HPDE6-E6E7 (cell line): ENCODE data around the gene CAMSAP2.
"Not testable (repeated sequence)": the region's sequence is repeated elsewhere in the genome, so short reads cannot be mapped to it uniquely, and the experiment has no call there.

Experiments
- DNase-seq: peaks from one replicate; pipeline ENCODE4 v3.0.0; 2011; ENCODE audit warnings: missing footprints; ENCODE audit errors: extremely low spot score

CAMSAP2 gene

DNA sequence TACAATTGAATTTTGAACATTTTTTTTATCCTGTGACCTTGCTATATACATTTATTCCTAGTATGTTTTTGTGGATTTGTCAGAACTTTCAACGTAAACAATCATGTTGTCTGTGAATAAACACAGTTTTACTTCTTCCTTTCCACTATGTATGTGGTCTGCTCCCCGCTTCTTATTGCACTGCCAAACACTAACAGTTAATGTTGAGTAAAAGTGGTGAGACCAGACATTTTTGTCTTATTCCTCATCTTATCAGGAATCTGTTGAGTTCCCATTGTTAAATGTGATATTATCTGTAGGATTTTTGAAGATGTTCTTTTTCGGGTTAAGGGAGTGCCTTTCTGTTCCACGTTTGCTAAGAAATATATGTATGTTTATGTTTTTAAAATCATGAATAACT, 45.9 kb downstream of the CAMSAP2 start:
- no peak for DNase-seq

DNA sequence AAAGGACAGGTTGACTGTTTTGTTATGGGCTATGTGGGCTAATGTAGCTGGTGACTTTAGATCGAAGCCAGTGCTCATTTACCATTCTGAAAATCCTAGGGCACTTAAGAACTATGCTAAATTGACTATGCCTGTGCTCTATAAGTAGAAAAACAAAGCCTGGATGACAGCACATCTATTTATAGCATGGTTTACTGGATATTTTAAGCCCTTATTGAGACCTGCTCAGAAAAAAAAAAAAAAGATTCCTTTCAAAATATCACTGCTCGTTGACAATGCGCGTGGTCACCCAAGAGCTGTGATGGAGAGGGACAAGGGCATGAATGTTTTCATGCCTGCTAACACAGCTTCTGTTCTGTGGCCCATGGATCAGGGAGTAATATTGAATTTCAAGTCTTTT, 48.1 kb downstream of the CAMSAP2 start:
- DNase-seq, result no peak

DNA sequence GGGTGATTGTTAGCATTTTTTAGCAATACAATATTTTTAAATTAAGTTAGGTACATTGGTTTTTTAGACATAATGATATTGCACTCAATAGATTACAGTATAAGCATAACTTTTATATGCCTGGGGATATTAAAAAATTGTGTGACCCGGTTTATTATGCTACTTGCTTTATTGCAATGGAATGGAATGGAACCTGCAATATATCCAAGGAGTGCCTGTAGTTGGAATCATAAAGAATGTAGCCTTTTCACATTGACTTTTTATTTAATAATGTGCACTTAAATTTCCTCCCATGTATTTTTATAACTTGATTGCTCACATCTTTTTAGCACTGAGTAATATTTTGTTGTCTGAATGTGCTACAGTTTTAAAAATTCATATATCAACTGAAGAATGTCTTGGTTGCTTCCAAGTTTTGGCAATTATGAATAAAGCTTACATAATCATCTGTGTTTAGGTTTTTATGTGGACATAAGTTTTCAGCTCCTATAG, 49.2 kb downstream of the CAMSAP2 start:
- DNase-seq, result no peak

GRCh38 chr1:200791012-200791411, 52.3 kb downstream of the CAMSAP2 start:
- DNase-seq, result not testable (repeated sequence)

- DNase-seq, result no peak
These were observed 55.0 kb downstream of the CAMSAP2 start for GRCh38 chr1:200793677-200794076.

GRCh38 chr1:200794506-200795065, 55.9 kb downstream of the CAMSAP2 start:
- DNase-seq, result no peak

DNA sequence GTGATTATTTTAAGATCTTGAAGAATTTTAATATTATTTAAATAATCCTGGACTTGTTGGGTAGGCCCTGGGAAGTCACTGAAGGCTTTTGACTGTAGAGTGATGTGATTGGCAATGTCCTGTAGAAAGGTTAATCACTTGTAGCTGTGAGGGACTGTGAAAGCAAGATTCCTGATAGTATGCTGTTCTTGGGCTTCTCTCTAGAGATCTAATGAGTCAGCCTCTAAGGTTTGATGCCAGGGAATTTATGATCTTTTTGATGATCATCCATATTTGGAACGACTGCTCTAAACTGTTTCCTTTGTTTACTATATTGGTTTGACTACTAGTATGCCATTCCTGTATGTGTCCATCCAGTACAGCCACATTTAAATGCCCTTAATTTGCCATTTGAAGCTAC, 56.5 kb downstream of the CAMSAP2 start:
- DNase-seq, result no peak

- no peak for DNase-seq
These were observed 63.3 kb downstream of the CAMSAP2 start for GRCh38 chr1:200802042-200802441.

DNA sequence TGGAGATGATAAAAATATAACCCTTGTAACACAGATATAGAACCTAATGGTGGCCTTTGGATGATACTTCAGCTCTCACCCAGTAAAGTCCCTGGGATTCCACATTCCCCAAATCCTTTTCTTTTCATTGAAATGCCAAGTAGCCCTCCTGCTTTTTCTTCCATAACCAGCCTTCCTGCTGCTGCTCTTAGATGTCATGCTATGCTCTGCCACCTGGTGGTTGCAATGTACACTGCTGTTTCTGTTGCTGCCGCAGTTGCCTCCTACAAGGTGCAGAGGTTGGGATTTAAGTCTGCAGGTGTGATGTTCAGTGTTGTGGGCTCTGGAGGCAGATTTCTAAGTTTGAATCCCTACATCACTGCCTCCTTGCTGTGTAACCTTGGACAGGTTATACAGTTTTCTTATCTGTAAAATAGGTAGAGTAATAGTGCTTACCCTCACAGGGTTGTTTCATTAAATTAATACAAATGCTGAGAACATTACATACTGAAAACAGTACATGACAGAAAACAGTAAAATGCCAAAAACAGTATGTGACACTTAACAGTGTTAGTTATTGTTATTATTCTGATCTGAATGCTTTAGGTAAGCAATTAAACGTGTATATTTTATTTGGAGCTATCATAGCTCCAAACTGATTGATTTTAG, 64.3 kb downstream of the CAMSAP2 start:
- DNase-seq, result peak; percentile 58

DNA sequence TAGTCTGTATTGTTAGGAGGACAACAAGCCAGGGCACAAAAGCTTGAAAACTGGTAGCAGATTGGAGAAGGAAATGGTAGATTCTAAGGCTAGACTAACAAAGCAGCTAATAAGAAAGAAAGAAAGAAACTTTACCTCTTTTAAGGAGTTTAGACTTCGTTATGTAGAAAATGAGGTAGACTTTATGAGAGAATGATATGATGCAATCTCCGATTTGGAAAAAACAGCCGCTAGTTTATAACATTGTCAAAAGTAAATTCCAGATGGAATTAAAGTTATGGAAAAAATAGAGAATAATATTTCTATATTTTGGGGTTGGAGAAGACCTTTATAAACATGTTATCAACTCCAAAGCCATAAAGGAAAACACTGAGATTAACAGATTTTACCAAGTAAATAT, 67.0 kb downstream of the CAMSAP2 start:
- no peak for DNase-seq

GRCh38 chr1:200808846-200809245, 70.2 kb downstream of the CAMSAP2 start:
- DNase-seq, result no peak

DNA sequence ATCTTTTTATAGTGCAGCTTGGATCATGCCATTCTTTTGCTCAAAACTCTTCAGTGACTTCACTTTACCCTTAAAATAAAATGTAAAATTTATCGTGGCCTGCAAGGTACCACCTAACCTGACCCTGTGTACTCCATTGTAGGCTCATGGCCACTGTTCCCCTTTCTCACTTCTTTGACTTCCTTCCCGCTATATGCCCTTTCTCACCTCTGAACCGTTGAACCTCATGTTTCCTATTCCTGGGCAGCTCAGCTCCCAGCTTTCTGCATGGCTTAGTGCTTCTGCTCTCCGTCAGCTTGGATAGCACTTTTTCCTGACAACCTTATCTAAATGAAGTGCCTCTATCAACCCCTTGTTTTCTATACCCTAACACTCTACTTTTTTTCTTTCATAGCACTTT, 73.0 kb downstream of the CAMSAP2 start:
- DNase-seq, result no peak

GRCh38 chr1:200816624-200817224, 78.0 kb downstream of the CAMSAP2 start:
- DNase-seq, result not testable (repeated sequence)

DNA sequence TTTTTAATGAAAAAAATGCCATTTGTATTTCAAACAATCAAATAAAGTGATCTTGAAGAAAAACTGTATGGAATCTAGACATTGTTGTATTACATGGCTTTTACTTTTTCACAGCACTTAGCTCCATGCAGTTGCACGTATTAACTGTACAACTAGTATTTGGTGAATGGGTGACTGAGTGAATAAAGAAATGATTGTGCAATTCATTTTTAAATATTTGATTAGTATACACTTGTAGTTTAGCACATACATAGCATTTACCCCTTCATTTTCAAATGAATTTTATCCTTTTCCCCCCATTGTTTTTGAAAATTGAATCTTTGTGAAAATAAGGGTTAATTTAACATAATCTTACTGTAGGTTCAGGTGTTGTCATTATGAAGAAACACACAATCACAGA, 79.6 kb downstream of the CAMSAP2 start:
- no peak for DNase-seq

DNA sequence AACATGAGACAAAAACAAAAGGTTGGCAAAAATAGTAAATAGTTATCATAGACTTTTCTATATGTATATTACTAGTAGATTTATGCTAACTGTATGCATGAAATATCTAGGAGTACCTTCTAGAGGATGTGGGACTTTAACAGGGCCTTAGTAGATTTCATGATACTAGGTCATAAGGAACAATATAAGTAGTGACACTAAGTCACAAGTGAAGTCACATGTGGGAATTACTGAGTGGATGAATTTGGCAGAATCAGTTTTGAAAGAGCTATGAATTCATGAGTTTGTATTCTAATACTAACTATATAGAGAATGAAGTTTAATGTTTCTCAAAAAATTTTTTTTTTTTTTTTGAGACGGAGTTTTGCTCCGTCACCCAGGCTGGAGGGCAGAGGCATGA, 81.0 kb downstream of the CAMSAP2 start:
- DNase-seq, result no peak

- no peak for DNase-seq
These were observed 92.4 kb downstream of the CAMSAP2 start for GRCh38 chr1:200831091-200831490.

GRCh38 chr1:200834383-200834782, 95.7 kb downstream of the CAMSAP2 start:
- DNase-seq, result no peak

DNA sequence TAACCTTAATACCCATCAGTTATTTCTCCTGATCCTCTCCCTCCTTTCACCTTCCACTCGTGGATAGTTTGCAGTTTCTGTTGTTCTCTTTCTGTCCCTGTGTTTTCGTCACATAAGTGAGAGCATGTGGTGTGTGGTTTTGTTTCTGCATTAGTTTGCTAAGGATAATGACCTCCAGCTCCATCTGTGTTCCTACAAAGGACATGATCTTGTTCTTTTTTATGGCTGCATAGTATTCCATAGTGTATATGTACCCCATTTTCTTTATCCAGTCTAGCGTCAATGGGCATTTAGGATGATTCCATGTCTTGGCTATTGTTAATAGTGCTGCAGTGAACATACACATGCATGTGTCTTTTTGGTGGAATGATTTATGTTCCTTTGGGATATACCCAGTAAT, 97.5 kb downstream of the CAMSAP2 start:
- no peak for DNase-seq

DNA sequence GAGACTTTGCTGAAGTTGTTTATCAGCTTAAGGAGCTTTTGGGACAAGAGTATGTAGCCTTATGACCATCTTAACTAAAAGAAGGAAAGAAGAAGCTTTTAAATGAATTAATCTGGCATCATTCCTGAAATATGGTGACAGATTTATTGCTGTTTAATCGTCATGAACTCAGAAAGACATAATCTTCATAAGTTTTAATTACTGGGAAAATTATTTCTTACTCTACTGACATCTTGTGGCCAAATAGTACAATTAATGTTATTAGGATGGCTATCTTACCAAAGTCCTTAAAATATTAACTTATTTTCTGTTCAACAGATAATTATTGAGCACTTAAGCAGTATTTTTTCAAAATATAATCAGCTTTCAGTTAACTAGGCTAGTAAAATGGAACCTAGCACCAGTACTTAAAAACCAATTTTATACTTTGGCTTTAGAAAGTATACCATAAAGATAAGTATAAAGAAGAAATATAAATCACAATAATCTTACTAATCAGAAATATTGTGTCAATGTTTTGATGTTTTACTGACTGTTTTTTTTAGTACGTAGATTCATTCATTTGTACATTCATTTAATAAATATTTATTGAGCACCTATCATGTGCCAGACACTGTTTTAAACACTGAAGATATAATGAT, 99.4 kb downstream of the CAMSAP2 start:
- DNase-seq, result no peak

GRCh38 chr1:200838676-200839445, 100.2 kb downstream of the CAMSAP2 start:
- no peak for DNase-seq

- DNase-seq, result no peak
These were observed 106.7 kb downstream of the CAMSAP2 start for GRCh38 chr1:200845360-200845759.

GRCh38 chr1:200846398-200846797, 107.7 kb downstream of the CAMSAP2 start:
- no peak for DNase-seq
